Astrocyte (in vitro differentiated cells and primary cell): Measurements from ENCODE around the gene RPS6KA4.

Experiments
- EZH2 ChIP-seq: IDR thresholded peaks from 2 replicates; pipeline ENCODE4 v1.6.1; 2012; ENCODE audit warnings: mild to moderate bottlenecking, low read length, inconsistent platforms; ENCODE audit not compliant: insufficient read depth
- TF ChIP-seq, protein P1 (sequence below): IDR thresholded peaks from 2 replicates; pipeline ENCODE4 v1.5.1; 2011; ENCODE audit warnings: low read depth, mild to moderate bottlenecking, inconsistent platforms, low read length, moderate library complexity; ENCODE audit not compliant: insufficient read depth

DNA sequence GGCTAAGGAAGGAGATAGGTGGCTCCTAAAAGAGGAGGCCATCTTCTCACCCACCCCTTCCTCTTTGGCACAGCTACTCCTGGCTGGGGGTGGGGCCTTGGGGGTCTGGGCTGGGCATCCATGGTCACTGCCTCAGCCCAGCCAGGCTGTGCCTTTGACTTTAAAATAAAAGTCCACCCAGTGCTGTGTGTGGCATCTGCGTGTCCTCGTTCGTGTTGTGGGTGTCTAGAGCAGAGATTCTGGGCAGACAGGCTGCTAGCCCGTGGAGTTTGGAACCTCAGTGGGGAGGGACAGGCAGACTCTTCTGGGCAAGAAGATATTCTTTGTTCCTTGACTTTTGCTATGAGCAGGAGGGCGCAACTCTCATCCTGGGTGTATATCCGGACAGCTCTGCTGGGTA lies 13.1 kb downstream of the RPS6KA4 start:
- TF ChIP-seq, protein P1, sequence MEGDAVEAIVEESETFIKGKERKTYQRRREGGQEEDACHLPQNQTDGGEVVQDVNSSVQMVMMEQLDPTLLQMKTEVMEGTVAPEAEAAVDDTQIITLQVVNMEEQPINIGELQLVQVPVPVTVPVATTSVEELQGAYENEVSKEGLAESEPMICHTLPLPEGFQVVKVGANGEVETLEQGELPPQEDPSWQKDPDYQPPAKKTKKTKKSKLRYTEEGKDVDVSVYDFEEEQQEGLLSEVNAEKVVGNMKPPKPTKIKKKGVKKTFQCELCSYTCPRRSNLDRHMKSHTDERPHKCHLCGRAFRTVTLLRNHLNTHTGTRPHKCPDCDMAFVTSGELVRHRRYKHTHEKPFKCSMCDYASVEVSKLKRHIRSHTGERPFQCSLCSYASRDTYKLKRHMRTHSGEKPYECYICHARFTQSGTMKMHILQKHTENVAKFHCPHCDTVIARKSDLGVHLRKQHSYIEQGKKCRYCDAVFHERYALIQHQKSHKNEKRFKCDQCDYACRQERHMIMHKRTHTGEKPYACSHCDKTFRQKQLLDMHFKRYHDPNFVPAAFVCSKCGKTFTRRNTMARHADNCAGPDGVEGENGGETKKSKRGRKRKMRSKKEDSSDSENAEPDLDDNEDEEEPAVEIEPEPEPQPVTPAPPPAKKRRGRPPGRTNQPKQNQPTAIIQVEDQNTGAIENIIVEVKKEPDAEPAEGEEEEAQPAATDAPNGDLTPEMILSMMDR = no peak
- TF ChIP-seq EZH2 = no peak
